ENCODE measurements around the gene ITGA1. TPM values are rescaled to one million over a fixed set of nuclear protein-coding genes. Genes with fewer than 3 reads are reported as not detected.

Gene ITGA1
- total and polyA plus RNA-seq, 2 of the 13 experiments (the other 11 are each of a cell fraction or from before 2014, with no cell fraction given), result 23.1 to 28.6 TPM

DNA sequence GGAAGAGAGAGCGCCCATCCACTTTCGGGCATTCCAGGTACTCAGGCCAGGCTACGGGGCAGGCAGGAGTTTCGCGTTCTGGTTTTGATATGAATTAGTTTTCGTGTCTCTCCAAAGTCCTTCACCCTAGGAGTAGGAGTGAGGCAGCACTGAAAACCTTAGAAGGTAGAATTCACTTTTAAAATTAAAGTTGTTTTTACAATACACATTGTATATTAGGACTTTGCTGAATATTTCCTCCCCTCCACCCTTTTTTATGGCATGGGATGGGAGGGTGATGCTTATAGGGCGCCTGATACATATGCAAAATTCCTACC is 747 bp downstream of the ITGA1 start:
- peak overlapping the region; percentile 73 for H3K27ac ChIP-seq (ENCODE audit: extremely low read length, insufficient read depth, low read length)
- ChIA-PET CTCF (ENCODE audit: low intra/inter-chr PET ratio, low total read pairs) (interaction anchor here (3.1 kb wide), 1 partner anchor 127 kb away, joined by 43 read pairs; no protein-coding TSS in a partner anchor), POLR2A (interaction anchor here (0.6 to 4.9 kb wide), 2 partner anchors 12 to 213 kb away, joined by 4 to 79 read pairs; no protein-coding TSS in a partner anchor)
- FAIRE-seq (no peak), DNase-seq (ENCODE audit: low spot score) (no peak), ATAC-seq (peak; percentile 0; the same call in 1 of the 3 replicates)
- H3K9ac ChIP-seq (ENCODE audit: insufficient read depth, low read depth, low read length), result peak overlapping the region; percentile 71
- in situ Hi-C loops (cut with HindIII; ENCODE audit: extremely low pct_ligation_motif_present, low pct_unique_long_range_greater_than_20kb), result loop anchor here (5.0 kb wide), 1 partner anchor 81 kb away; no protein-coding TSS in a partner anchor
- H2AFZ ChIP-seq (ENCODE audit: low read length), result no peak overlapping the region
- no peaks in the 10 kb centered on the region for H3K36me3 ChIP-seq (replicated peaks in 1 of 2; ENCODE audit: control insufficient read depth in 1 of 2, insufficient read depth in 2 of 2, low read length in 2 of 2)
- H3K4me3 ChIP-seq (replicated peaks in 1 of 3; ENCODE audit: insufficient read depth in 1 of 3, low read depth in 2 of 3, low read length in 3 of 3), result peak overlapping the region; percentile 76 to 92 (median 77)
- BruUV-seq (replicated peaks), result no TSS peak
- H3K9me3 ChIP-seq (ENCODE audit: low read length), result no peaks in the 10 kb centered on the region
- 0% methylated on average over 5 of the region's 7 CpGs for WGBS (ENCODE audit: low lambda C conversion rate)
- H3K79me2 ChIP-seq (ENCODE audit: insufficient read depth, low read length), result peaks cover 47% of the 10 kb centered on the region
- peaks cover 54% of the 10 kb centered on the region for H3K4me1 ChIP-seq (ENCODE audit: insufficient read depth, low read length)
- TF ChIP-seq ZNF746 (CRISPR knock-in tag; IDR thresholded peaks at IDR 0.05) (no peak), ZNF20 (CRISPR knock-in tag; IDR thresholded peaks at IDR 0.05) (0 out of 2 replicates have a peak, but pooled peaks have one; percentile 38), NAIF1 (CRISPR knock-in tag; IDR thresholded peaks at IDR 0.05; ENCODE audit: borderline replicate concordance) (peak; percentile 24; the same call in 1 of the 2 replicates), ARHGAP35 (CRISPR knock-in tag; IDR thresholded peaks at IDR 0.05; ENCODE audit: borderline replicate concordance) (0 out of 2 replicates have a peak, but pooled peaks have one; percentile 7), AGO2 (optimal IDR thresholded peaks at IDR 0.05; ENCODE audit: low read depth, low read length) (peak; percentile 0)
- no peaks in the 10 kb centered on the region for H4K20me1 ChIP-seq (ENCODE audit: insufficient read depth, low read length)
- intact Hi-C loops (cut with micrococcal nuclease; ENCODE audit: unreplicated experiment), result loop anchor here (2.0 to 5.0 kb wide), 3 partner anchors 79 to 309 kb away; no protein-coding TSS in a partner anchor
- H3K27me3 ChIP-seq (ENCODE audit: control insufficient read depth in 1 of 2, insufficient read depth in 2 of 2, low read length in 2 of 2), result no peaks in the 10 kb centered on the region; a peak in 1 of 5 replicates
- peak overlapping the region; percentile 69 for H3K4me2 ChIP-seq (ENCODE audit: low read depth, low read length)

DNA sequence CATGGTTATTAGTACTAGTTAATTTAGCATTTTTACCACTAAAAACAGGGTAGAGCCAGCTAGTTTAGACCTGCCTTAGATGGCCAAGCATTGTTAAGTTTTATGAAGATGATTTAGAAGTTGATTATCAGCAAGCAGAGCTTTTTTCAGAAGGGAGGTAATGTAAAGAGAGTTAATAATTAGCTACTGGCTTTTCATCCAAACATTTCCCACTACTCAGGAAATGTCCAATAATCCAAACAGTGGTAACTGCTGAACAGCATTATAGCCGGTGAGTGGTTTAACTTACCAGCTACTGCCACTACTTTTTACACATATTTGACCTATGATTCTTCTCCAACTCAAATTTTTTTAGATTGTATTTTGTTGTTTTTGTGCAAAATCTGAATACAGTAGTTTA is 1.7 kb downstream of the ITGA1 start:
- H3K27me3 ChIP-seq (ENCODE audit: control insufficient read depth in 1 of 2, insufficient read depth in 2 of 2, low read length in 2 of 2), result no peaks in the 10 kb centered on the region; a peak in 1 of 5 replicates
- H3K4me1 ChIP-seq (ENCODE audit: insufficient read depth, low read length), result peaks cover 64% of the 10 kb centered on the region
- in situ Hi-C loops (cut with HindIII; ENCODE audit: extremely low pct_ligation_motif_present, low pct_unique_long_range_greater_than_20kb) (loop anchor here (5.0 kb wide), 1 partner anchor 82 kb away; no protein-coding TSS in a partner anchor), intact Hi-C loops (cut with micrococcal nuclease; ENCODE audit: unreplicated experiment) (loop anchor here (2.0 to 5.0 kb wide), 3 partner anchors 78 to 308 kb away; no protein-coding TSS in a partner anchor)
- H3K9ac ChIP-seq (ENCODE audit: insufficient read depth, low read depth, low read length), result peak overlapping the region; percentile 71
- no peak overlapping the region for H2AFZ ChIP-seq (ENCODE audit: low read length)
- peak overlapping the region; percentile 69 for H3K4me2 ChIP-seq (ENCODE audit: low read depth, low read length)
- no peak for FAIRE-seq
- peak overlapping the region; percentile 73 for H3K27ac ChIP-seq (ENCODE audit: extremely low read length, insufficient read depth, low read length)
- ChIA-PET CTCF (ENCODE audit: low intra/inter-chr PET ratio, low total read pairs) (no interaction called here), POLR2A (interaction anchor here (0.8 to 4.9 kb wide), 3 partner anchors 11 to 80 kb away, joined by 3 to 79 read pairs (median 3); no protein-coding TSS in a partner anchor)
- DNase-seq (ENCODE audit: low spot score), result peak; percentile 50
- H3K36me3 ChIP-seq (replicated peaks in 1 of 2; ENCODE audit: control insufficient read depth in 1 of 2, insufficient read depth in 2 of 2, low read length in 2 of 2), result no peaks in the 10 kb centered on the region
- no peak for ATAC-seq
- H3K9me3 ChIP-seq (ENCODE audit: low read length), result no peaks in the 10 kb centered on the region
- peak overlapping the region; percentile 76 to 92 (median 77); a peak in 5 of 6 replicates for H3K4me3 ChIP-seq (replicated peaks in 1 of 3; ENCODE audit: insufficient read depth in 1 of 3, low read depth in 2 of 3, low read length in 3 of 3)
- 0% methylated on average over 1 of the region's 1 CpG for WGBS (ENCODE audit: low lambda C conversion rate)
- no TSS peak for BruUV-seq (replicated peaks)
- H3K79me2 ChIP-seq (ENCODE audit: insufficient read depth, low read length), result peaks cover 56% of the 10 kb centered on the region
- H4K20me1 ChIP-seq (ENCODE audit: insufficient read depth, low read length), result no peaks in the 10 kb centered on the region
- TF ChIP-seq PAXIP1 (CRISPR knock-in tag; conservative IDR thresholded peaks at IDR 0.05) (peak; percentile 24; the same call in 1 of the 2 replicates), TIGD3 (CRISPR knock-in tag; IDR thresholded peaks at IDR 0.05; ENCODE audit: borderline replicate concordance) (no peak)

Data from HepG2 (cell line).